NCI-H446 (cell line): Measurements from ENCODE around the gene ZNF165.
"Not testable (repeated sequence)": the region's sequence is repeated elsewhere in the genome, so short reads cannot be mapped to it uniquely, and the experiment has no call there.

Source experiments
- DNase-seq, 2 experiments: peaks; one replicate each; lab custom pipeline; 2025; lab: John Stamatoyannopoulos, UW

The ZNF165 gene

DNA sequence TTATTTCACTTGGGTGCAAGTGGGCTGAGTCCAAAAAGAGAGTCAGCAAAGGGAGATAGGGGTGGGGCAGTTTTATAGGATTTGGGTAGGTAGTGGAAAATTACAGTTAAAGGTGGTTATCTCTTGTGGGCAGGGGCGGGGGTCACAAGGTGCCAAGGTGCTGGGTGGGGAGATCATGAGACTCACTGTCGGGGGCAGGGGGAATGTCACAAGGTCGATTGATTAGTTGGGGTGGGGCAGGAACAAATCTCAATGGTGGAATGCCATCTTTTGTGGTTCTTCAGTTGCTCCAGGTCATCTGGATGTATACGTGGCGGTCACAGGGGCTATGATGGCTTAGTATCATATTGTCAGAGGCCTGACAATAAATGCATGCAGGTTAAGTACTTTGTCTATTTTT, 41.9 kb downstream of the ZNF165 start:
- not testable (repeated sequence) for DNase-seq

DNA sequence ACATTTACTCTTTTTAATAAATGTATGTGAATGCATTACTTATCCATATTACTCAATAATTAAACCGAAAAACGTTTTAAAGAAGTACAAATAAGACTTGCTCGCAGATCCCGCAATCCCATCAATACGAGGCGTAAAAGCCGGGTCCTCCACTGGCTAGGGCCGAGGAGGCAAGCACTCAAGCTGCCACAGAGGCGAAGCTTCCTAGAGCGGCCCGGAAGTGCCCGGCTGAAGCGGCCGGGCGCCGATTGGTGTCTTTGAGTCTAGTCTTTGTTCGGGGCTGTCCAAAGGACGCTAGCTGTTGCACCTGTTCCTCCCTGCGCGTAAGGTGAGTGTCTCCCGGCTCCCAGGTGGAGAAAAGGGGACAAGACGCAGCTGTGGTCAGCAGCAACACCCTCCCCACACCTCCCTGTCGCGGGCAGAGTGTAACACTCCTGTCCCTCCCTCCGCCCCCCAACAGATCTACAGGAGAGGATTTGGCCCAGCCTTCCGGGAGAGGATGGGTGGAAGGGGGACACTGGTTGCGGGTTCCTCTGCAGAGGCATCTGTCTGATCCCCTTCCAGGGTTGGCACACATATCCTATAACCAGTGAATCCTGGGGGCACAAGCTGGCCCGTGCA, 44.1 kb downstream of the ZNF165 start, which contains the start of gene ZSCAN16:
Gene ZSCAN16, plus strand, starts transcription at position 260 of the 621 bp plus-strand sequence. CDS start 835 bp downstream, outside the sequence.
- peak; percentile 76 to 84 for DNase-seq

DNA sequence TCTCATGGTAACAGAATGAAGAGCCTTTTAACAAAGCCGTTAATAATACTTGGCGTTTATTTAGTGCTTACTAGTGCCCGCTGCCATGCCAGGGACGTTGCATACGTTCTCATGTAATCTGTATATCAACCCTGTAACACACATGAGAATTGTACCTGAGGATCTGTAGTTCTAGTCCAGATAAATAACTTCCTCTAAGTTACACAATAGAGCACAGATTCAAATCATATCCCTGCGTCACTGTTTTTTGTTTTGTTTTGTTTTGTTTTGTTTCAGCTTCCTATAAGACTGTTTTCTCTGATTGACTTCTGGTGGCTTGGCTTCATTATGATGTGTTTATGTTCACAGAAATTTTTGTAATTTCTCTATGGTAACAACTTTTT, 44.6 kb downstream of the ZNF165 start:
- no peak for DNase-seq

DNA sequence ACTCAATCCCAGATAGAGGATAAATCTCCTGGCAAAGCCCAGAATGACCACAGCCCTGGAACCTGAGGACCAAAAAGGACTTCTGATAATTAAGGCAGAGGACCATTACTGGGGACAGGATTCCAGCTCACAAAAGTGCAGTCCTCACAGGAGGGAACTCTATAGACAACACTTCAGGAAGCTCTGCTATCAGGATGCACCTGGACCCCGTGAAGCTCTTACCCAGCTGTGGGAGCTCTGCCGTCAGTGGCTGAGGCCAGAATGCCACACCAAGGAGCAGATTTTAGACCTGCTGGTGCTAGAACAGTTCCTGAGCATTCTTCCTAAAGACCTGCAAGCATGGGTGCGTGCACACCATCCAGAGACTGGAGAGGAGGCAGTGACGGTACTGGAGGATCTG, 45.0 kb downstream of the ZNF165 start:
- DNase-seq: no peak

DNA sequence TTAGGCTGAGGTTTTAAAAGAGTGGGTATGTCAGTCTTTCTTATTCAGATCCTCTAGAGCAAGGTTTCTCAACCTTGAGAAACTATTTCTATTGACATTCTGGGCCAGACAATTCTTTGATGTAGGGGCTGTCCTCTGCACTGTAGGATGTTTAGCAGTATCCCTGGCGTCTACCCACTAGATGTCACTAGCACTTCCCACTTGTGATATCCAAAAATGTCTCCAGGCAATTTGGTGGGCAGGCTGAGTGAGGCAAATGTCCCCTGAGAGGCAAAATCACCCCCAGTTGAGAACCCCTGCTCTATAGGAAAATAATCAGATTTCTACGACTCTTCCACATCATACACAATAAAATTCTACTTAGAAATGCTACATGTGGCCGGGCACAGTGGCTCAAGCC, 53.6 kb downstream of the ZNF165 start:
- DNase-seq: peak in 1 of 2 experiments; percentile 40

DNA sequence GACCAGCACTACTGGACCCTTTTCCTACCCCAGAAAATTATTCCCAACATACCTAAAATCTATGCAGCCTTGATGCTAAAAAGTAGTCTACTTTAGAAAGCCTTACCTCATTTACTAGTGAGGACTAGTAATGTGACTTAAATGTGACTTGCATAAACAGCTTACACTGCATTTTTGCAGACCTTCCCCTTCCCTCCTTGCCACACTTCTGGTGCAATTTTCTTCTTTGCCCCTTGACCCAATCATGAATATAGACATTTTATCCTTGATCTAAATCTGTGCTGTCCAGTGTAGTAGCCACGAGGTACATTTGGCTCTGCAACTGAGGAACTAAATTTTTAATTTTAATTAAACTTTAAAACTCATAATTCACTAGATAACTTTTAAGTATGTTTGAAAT, 54.3 kb downstream of the ZNF165 start:
- DNase-seq: no peak

DNA sequence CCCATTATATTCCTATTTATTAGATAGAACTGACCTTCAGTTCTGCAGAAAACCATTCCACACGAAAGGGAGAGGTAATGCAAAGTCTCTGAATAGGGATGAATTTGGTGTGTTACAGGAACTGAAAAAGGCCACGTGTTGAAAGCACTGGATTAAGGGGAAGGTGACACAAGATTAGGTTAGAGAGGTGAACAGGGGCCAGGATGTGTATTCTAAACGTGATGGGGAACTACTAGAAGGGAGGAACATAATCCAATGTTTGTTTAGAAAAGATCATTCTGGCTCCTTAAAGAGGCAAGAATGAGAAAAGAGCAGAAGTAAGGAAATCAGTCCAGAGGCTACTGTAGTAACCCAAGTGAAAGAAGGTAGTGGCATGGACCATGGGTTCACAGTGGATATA, 55.0 kb downstream of the ZNF165 start:
- no peak for DNase-seq

DNA sequence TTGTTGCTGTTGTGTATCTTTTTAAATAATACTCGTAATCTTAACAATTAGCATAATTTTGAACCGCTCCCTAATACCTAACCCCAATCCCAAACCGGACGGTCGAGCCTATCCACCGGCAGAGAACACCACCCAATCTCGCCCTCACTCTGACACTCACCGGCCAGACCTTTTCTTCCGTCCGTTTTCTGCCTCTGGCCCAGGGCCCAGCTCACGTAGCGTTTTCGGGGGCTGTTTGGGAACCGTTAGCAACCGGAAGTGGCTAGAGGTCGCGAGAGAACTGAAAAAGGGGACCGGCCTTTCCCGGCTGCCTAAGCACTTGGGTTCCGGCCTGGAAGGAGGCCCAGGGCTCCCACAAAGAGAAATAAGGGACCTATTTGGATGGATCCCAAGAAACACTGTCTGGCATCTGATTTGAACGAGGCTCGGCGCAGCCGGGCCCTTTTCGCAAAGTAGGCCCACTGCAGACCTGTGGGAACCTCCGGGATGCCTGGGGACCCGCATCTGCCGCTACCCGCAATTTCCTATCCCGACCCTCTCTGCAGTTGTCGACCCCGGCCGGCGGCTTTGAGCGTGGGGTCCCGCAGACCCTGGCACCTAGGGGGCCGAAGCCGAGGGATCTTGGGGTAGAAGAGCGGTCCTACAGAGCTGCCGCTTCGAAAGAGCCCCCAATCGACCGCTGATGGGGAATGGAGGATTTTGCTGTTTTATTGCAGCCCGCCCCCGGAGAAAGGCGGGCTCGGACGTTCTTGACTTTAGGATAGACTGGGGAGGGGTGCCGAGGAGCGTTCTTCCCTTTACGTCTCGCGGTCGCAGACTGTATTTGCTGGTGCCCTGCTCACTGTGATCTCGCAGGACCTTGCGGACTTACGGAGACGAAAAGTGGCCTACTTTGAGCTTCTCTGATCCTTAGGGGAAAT, 56.5 kb downstream of the ZNF165 start:
- DNase-seq: peak; percentile 85 to 96

DNA sequence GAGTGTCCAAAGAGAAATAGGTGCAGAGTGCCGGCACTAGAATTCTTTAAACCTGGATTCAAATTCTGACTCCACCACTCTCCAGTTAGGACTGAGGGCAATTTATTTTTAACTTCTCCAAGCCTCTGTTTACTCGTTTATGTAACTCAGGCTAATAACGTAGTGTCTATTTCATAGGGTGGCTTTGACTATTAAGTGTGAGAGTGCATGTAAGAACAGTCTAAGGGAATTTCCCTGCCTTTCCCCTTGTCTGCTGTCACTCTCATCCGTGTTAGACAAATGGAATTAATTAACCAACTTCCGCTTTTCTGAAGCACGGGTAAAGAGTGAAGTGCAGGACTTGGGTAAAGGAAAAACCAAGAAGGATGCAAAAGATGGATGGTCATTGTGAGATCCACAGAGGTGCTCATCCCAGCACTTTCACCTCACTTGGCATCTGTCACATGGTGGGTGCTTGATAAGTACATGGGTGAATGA, 57.2 kb downstream of the ZNF165 start:
- no peak for DNase-seq
